ENCODE data around the gene HJURP.

GRCh38 chr2:233824373-233824772, 30.0 kb downstream of the HJURP start:
- no peak for TF ChIP-seq CTCF (IDR thresholded peaks at IDR 0.05)
- TF ChIP-seq POLR2A (IDR thresholded peaks at IDR 0.05), result no peak
